Activated CD4-positive, alpha-beta T cell treated with anti-CD3 and anti-CD28 coated beads for 1 hour (primary cell): ENCODE data around the gene KRTAP16-1.
"Not testable (repeated sequence)": the region's sequence is repeated elsewhere in the genome, so short reads cannot be mapped to it uniquely, and the experiment has no call there.

Source experiments
- DNase-seq: peaks from one replicate; pipeline ENCODE4 v3.0.0-alpha.2; 2020

The KRTAP16-1 gene

GRCh38 chr17:41301204-41301790 is 7.8 kb downstream of the KRTAP16-1 start:
- no peak for DNase-seq

GRCh38 chr17:41298458-41299135 is 10.5 kb downstream of the KRTAP16-1 start:
- DNase-seq, result no peak

GRCh38 chr17:41296846-41297245 is 12.3 kb downstream of the KRTAP16-1 start:
- no peak for DNase-seq

- no peak for DNase-seq
These were observed 15.1 kb downstream of the KRTAP16-1 start for GRCh38 chr17:41294016-41294415.

GRCh38 chr17:41287050-41287449 is 22.1 kb downstream of the KRTAP16-1 start:
- DNase-seq, result no peak

GRCh38 chr17:41284546-41284945 is 24.6 kb downstream of the KRTAP16-1 start:
- DNase-seq, result no peak

- DNase-seq, result no peak
These were observed 25.1 kb downstream of the KRTAP16-1 start for GRCh38 chr17:41284043-41284442.

GRCh38 chr17:41278176-41278955 is 30.7 kb downstream of the KRTAP16-1 start:
- no peak for DNase-seq

- DNase-seq, result not testable (repeated sequence)
These were observed 33.4 kb downstream of the KRTAP16-1 start, which contains the start of gene KRTAP9-7 for GRCh38 chr17:41275648-41276190. Gene KRTAP9-7 (plus strand): TSS chr17:41275698. CDS start chr17:41275698, 0 bp downstream.

GRCh38 chr17:41271858-41272257 is 37.3 kb downstream of the KRTAP16-1 start:
- no peak for DNase-seq

- DNase-seq, result not testable (repeated sequence)
These were observed 37.8 kb downstream of the KRTAP16-1 start for GRCh38 chr17:41271323-41271722.

GRCh38 chr17:41267711-41268110 is 41.4 kb downstream of the KRTAP16-1 start:
- no peak for DNase-seq

- no peak for DNase-seq
These were observed 44.0 kb downstream of the KRTAP16-1 start, which contains the start of gene KRTAP9-6 for GRCh38 chr17:41265078-41265477. Gene KRTAP9-6 (plus strand): TSS chr17:41265378. CDS start chr17:41265378, 0 bp downstream.

- no peak for DNase-seq
These were observed 44.5 kb downstream of the KRTAP16-1 start for GRCh38 chr17:41264599-41264998.

GRCh38 chr17:41263212-41263611 is 45.9 kb downstream of the KRTAP16-1 start:
- no peak for DNase-seq

GRCh38 chr17:41258406-41258805 is 50.7 kb downstream of the KRTAP16-1 start:
- no peak for DNase-seq
